Effector CD4-positive, alpha-beta T cell (primary cell): Measurements from ENCODE around the gene PKIB. TPM values are rescaled to one million over a fixed set of nuclear protein-coding genes. Genes with fewer than 3 reads are reported as not detected.
"Not testable (repeated sequence)": the region's sequence is repeated elsewhere in the genome, so short reads cannot be mapped to it uniquely, and the experiment has no call there.

Experiments used
- DNase-seq: peaks from one replicate; pipeline ENCODE4 v3.0.0-alpha.2; 2020
- total RNA-seq: gene quantifications from one replicate; lab custom pipeline; 2026; lab: John Stamatoyannopoulos, UW

The PKIB gene
- total RNA-seq: not detected

GRCh38 chr6:122609881-122610689 is at the start of gene PKIB:
PKIB (plus strand) TSS chr6:122610405; CDS start chr6:122717795, 107,390 bp downstream.
- DNase-seq: no peak

DNA sequence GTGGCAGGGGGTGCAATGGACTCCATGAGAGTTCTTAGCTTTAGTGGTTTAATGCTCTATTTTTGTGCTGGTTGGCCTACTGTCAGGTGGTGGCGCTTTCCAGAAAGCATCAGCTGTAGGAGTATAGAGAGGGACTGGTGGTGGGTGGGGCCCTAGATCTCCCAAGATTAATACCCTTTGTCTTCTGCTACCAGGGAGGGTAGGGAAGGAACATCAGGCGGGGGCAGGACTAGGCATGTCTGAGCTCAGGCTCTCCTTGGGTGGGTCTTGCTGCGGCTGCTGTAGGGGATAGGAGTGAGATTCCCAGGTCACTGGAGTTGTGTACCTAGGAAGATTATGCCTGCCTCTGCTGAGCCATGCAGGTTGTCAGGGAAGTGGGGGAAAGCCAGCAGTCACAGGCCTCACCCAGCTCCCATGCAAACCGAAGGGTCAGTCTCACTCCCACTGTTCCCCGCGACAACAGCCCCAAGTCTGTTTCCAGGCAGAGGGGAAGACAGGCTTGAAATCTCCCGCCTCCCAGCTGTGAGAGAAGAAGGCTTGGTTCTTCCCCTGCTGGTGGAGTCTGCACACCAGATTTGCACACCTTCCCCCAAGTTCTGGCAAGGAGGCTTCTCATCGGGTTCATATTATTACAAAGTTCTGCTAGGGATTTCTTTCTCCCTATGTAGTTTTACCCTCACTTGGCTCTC is 46.7 kb upstream of the PKIB start:
- DNase-seq: no peak

GRCh38 chr6:122564230-122564629 is 46.0 kb upstream of the PKIB start:
- no peak for DNase-seq

DNA sequence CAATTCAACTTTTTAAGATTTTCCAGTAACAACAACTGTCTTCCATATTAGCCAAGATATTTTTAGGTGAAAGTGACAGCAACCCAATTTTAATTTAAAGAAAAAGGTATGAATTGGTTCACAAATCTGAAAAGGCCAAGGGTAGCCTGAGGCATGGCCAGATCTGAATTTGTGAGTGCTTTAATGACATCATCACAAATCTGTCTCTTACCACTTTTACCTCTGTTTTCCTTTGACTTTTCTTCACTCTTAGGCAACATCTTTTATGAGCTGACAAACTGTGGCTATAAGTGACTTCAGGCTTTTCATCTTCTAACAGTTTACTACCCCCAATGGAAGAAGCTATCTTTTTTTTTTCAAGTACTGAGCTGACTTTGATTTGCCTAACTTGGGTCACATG is 44.5 kb upstream of the PKIB start:
- DNase-seq: no peak

DNA sequence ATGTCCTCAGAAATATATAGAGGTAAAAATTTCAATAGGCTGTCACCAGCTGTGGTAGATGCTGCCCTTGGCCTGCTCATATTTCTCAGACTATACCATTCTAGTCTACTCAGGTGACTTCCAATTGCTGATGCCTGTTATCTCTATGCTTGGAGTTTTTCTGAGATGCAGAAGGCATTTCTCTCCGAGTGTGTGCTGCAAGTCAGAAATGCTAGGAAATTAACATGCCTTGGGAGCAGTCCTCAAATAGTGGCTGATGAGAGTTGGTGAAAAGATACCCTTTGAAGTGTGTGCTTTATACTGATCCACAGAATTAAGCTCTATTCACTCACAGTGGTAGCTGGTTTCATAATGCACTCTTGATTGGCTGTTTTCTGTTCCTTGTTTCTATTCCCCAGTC is 43.2 kb upstream of the PKIB start:
- DNase-seq: no peak

DNA sequence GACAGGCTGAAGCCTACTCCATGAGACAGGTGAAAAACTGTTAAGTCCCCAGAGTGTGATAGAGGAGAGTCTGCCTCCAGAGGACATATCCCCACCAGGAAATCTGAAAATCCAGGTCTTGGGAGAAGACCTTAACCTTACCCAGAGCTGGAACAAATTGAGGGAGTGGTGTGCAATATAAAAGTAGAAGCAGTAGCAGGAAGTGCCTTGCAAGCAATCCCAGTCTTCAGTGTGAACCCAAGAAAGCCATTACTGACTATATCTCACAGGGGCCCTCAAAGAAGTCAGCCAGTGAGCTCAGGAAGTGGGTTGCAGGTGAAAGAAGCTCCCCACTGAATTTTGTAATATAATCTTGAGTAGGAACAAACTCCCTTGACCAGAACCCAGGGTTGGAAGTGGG is 41.9 kb upstream of the PKIB start:
- DNase-seq: no peak

GRCh38 chr6:122568797-122569221 is 41.4 kb upstream of the PKIB start:
- no peak for DNase-seq

DNA sequence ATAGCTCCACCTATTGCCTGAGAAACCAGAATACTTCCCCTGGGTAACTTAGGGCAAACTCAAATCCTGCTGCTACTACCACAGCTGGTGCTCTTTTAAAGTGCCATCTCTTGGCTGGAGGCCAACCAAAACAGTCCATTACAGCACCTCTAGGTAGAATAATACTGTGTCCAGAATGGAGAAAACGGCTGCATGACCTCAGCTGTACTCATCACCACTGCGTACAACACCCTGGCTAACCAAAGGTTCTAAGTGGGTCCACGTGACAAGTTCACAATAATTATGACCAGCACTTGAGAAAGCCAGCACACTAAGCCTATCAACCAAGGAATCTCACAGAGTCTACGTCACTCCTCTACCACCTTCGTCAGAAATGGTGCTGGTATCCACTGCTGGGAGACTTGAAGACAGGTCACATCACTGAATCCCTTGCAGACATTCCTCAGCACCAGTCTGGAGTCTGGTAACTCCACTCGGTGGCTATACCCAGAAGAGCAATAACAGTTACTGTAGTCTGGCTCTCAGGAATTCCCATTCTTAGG is 40.9 kb upstream of the PKIB start:
- no peak for DNase-seq

- DNase-seq: no peak
These were observed 38.3 kb upstream of the PKIB start for GRCh38 chr6:122571888-122572287.

DNA sequence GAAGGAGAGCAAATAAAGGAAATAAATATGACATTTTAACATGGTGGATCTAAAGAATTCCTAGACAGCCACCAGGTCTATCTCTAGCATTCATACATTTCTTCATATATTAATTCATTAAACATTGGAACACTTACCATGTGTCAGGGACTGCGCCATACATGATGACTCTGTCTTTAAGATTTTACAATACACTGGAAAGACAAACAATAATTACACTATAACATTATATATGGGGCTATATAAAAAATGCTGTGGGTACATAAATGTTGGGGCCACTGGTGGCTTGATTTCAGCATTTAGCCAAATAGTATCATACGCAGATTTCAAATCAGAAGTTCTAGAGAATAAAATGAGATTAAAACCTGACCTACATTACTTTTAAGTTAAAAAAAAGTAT is 33.3 kb upstream of the PKIB start:
- no peak for DNase-seq

DNA sequence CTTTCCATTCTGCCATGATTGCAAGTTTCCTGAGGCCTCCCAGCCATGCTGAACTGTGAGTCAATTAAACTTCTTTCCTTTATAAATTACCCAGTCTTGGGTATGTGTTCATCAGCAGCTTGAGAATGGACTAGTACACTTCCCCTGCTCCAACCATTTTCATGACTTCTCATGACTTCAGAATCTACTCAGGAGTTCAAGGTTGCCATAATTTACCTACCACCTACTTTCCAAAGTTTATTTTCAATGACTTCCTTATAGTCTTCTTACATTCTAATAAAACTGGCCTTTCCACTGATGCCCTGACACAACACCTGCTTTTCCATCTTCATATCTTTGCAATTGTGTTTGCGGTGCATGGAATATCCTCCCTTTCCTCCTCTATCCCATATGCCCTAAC is 31.2 kb upstream of the PKIB start:
- no peak for DNase-seq

GRCh38 chr6:122580737-122581136 is 29.5 kb upstream of the PKIB start:
- DNase-seq: no peak

DNA sequence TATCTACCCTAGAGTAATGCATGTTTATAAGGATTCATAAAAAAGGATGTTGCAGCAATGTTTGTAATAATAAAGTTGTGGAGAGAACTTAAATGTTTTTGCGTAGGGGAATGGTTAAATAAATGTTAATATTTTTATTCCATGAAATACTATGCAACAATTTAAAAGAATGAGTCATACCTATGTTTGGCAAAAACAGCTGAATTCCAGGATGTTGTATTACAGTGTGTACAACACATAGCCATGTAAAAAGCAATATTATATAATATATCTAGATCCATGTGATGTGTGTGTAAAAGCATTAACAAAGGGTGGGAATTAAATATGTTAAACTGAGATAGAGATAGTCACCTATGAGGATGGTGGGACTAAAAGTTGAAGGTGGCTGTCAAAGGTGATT is 21.1 kb upstream of the PKIB start:
- no peak for DNase-seq

DNA sequence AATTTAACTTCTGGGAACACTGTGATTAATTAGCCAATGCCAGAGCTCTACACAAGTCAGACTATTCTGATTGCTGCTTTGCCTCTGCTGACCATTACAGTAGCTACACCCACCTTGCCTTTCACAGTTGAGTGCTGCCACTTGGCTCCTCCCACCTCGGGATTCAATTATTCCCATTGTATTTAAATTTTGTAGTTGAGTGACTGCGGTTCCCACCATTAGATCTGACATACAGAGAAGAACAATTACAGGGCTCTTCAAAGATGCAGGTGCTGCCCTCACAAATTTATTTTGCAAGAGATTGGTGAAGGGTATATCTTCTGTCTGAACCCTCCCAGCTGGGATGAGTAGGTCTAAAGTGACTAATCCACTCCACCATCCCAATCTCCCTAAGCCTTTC is 11.9 kb upstream of the PKIB start:
- DNase-seq: not testable (repeated sequence)

DNA sequence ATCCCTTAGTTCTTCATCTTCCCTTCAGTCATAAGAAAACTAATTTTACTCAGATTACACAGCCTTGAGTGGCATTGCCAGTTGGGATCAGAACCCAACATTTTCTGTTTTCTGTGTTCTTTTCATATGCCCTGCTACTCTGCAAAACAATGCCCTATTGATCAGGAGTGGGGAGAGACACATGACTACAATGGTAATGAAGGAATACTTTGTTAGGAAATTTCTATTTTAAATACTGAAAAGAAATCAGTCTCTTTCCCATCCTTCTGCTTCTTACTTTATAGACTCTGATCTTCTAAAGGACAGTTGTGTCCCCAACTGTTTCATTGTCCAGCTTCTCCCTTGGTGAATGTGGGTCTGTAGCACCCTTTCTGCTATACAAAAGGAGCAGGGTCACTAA is 5.5 kb upstream of the PKIB start:
- DNase-seq: no peak

DNA sequence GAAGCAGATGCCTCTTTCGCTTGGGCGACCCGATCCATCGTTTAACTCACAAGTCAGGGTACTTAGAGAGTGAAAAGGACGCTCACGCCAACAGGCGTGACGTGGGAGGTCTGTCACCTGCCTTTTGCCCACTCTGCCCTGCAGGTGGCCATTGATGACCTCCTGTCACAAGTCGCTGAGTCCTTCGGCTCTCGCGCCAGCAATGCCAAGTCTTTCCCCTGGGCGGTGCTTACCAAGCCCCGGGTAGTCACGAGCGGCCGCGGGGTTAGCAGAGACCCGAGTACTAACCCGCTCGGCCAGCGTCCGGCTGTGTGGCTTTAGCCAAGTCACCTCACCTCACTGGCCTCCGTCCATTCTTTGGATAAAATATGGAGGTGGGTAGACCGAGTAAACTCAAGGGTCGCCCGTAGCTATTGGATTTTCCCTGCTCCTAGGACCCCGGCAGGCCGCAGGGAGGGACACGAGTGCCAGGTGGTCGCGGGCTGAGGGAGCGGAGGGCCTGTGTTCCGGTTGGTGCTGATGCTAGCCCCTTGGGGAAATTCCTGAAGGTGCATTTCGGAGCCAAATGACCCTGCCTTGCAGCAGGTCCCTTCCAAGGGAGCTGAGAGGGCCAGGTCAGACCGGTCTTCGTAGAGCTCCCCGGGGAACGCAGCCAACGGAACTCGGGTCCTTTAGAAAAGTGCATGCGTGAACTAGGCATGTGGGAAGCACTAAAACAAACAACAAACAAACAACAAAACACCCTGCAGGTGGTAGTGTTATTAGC is 668 bp downstream of the PKIB start:
- DNase-seq: no peak

GRCh38 chr6:122612838-122613237 is 2.6 kb downstream of the PKIB start:
- no peak for DNase-seq

GRCh38 chr6:122614303-122614702 is 4.1 kb downstream of the PKIB start:
- DNase-seq: no peak

- no peak for DNase-seq
These were observed 5.2 kb downstream of the PKIB start for GRCh38 chr6:122615409-122615808.

DNA sequence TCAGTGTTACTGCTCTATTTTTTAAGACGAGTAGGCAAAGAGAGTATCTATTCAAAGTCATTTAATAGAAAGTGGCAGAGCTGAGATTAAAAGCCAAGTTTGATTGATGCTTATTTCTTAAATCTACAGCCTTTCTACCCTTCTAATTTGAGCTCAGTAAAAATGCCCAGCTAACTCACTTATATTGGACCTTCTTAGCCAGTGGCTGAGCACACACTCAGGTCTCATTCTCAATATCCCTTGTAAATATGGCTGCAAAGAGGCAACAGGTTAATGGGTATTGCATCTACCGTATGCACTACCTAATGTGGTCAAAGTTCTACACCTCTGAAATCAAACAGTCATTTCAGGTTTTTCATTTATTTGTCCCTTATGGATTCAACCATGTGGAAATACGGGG is 6.7 kb downstream of the PKIB start:
- no peak for DNase-seq

GRCh38 chr6:122619309-122619708 is 9.1 kb downstream of the PKIB start:
- no peak for DNase-seq

DNA sequence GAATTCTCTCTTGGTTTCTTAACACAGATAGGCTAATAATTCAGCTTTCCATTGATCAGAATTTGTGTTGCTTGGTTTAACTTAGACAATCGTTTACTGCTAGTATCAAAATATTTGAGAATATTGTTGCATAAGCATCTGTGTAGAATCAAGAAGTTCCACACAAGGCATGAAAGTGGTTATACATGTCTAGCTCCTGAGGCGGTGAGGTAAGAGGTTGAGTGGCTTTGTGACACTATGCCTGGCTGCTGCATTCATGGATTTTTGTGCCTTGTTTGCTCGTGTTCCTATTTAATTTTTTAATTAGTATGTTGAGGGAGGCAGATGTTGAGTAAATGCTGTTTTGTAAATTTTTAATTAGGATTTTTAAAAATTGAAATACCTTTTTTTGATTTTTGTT is 10.2 kb downstream of the PKIB start:
- no peak for DNase-seq

DNA sequence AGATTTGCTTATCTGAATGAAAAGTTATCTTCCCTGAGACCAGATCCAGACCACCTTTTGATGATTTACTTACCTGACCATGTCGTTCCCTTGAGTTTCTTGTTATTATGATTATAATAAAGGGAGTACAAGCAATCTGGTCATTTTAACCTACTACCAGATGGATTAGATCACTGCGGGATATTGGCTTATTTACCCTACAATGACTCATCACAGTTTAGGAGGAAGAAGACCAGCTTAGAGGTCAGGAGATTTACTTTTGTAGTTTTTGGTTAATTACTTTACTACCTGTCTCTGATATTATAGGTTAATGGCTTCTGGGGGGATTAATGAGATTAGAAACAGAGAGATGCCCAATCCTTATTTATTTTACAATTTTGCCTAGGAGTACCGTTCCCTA is 10.7 kb downstream of the PKIB start:
- DNase-seq: no peak
